H1 (cell line): ENCODE measurements around the gene RALA. TPM values are rescaled to one million over a fixed set of nuclear protein-coding genes. Genes with fewer than 3 reads are reported as not detected.

Experiments used
- SP2 ChIP-seq: IDR thresholded peaks from 2 replicates; pipeline ENCODE4 v1.6.1; 2012; ENCODE audit warnings: mild to moderate bottlenecking, low read length, inconsistent platforms
- polyA plus RNA-seq, 7 experiments: library from polyadenylated mRNA; depleted of rRNA in 3 of 7; stranded (reverse) in 5 of 7; unstranded in 2 of 7; fragments of >200 nt in 5 of 7; fragments of 200-250 nt in 2 of 7; gene quantifications; 1 replicate in 5 of 7; 2 replicates in 1 of 7; 4 replicates in 1 of 7; pipeline versions ENCODE4 v1.2.1 to v1.2.3, GENCODE V29; 2011 to 2013; ENCODE audit warnings: missing spikeins in 2 of 7, mixed read lengths in 2 of 7
- total RNA-seq: library from RNA; stranded (reverse); fragmentation: NEBNext Ultra II Directional; extraction: Animal tissue kit (Norgen Biotek cat#: 25700); gene quantifications from 2 replicates; pipeline ENCODE4 v1.2.1, GENCODE V29; 2021
- TF ChIP-seq, protein P1 (sequence below): fragments of 300-600 bp; sonication (generic); IDR thresholded peaks from 2 replicates; pipeline ENCODE4 v1.7.1; 2012; ENCODE audit warnings: low read length, moderate library complexity, mild to moderate bottlenecking, inconsistent platforms; ENCODE audit not compliant: insufficient replicate concordance

The RALA gene
- total and polyA plus RNA-seq, 2 of the 8 experiments (the other 6 are each of a cell fraction or from before 2014, with no cell fraction given), result 24.1 to 72.8 TPM

- TF ChIP-seq, protein P1, sequence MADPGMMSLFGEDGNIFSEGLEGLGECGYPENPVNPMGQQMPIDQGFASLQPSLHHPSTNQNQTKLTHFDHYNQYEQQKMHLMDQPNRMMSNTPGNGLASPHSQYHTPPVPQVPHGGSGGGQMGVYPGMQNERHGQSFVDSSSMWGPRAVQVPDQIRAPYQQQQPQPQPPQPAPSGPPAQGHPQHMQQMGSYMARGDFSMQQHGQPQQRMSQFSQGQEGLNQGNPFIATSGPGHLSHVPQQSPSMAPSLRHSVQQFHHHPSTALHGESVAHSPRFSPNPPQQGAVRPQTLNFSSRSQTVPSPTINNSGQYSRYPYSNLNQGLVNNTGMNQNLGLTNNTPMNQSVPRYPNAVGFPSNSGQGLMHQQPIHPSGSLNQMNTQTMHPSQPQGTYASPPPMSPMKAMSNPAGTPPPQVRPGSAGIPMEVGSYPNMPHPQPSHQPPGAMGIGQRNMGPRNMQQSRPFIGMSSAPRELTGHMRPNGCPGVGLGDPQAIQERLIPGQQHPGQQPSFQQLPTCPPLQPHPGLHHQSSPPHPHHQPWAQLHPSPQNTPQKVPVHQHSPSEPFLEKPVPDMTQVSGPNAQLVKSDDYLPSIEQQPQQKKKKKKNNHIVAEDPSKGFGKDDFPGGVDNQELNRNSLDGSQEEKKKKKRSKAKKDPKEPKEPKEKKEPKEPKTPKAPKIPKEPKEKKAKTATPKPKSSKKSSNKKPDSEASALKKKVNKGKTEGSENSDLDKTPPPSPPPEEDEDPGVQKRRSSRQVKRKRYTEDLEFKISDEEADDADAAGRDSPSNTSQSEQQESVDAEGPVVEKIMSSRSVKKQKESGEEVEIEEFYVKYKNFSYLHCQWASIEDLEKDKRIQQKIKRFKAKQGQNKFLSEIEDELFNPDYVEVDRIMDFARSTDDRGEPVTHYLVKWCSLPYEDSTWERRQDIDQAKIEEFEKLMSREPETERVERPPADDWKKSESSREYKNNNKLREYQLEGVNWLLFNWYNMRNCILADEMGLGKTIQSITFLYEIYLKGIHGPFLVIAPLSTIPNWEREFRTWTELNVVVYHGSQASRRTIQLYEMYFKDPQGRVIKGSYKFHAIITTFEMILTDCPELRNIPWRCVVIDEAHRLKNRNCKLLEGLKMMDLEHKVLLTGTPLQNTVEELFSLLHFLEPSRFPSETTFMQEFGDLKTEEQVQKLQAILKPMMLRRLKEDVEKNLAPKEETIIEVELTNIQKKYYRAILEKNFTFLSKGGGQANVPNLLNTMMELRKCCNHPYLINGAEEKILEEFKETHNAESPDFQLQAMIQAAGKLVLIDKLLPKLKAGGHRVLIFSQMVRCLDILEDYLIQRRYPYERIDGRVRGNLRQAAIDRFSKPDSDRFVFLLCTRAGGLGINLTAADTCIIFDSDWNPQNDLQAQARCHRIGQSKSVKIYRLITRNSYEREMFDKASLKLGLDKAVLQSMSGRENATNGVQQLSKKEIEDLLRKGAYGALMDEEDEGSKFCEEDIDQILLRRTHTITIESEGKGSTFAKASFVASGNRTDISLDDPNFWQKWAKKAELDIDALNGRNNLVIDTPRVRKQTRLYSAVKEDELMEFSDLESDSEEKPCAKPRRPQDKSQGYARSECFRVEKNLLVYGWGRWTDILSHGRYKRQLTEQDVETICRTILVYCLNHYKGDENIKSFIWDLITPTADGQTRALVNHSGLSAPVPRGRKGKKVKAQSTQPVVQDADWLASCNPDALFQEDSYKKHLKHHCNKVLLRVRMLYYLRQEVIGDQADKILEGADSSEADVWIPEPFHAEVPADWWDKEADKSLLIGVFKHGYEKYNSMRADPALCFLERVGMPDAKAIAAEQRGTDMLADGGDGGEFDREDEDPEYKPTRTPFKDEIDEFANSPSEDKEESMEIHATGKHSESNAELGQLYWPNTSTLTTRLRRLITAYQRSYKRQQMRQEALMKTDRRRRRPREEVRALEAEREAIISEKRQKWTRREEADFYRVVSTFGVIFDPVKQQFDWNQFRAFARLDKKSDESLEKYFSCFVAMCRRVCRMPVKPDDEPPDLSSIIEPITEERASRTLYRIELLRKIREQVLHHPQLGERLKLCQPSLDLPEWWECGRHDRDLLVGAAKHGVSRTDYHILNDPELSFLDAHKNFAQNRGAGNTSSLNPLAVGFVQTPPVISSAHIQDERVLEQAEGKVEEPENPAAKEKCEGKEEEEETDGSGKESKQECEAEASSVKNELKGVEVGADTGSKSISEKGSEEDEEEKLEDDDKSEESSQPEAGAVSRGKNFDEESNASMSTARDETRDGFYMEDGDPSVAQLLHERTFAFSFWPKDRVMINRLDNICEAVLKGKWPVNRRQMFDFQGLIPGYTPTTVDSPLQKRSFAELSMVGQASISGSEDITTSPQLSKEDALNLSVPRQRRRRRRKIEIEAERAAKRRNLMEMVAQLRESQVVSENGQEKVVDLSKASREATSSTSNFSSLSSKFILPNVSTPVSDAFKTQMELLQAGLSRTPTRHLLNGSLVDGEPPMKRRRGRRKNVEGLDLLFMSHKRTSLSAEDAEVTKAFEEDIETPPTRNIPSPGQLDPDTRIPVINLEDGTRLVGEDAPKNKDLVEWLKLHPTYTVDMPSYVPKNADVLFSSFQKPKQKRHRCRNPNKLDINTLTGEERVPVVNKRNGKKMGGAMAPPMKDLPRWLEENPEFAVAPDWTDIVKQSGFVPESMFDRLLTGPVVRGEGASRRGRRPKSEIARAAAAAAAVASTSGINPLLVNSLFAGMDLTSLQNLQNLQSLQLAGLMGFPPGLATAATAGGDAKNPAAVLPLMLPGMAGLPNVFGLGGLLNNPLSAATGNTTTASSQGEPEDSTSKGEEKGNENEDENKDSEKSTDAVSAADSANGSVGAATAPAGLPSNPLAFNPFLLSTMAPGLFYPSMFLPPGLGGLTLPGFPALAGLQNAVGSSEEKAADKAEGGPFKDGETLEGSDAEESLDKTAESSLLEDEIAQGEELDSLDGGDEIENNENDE, result no peak
- no peak for TF ChIP-seq SP2
Measured at GRCh38 chr7:39594988-39595620, 28.3 kb upstream of the RALA start (continued).
